ENCODE data around the gene CLEC18A.
"Not testable (repeated sequence)": the region's sequence is repeated elsewhere in the genome, so short reads cannot be mapped to it uniquely, and the experiment has no call there.

CLEC18A gene

GRCh38 chr16:69951017-69951671 is at the start of gene CLEC18A:
Gene CLEC18A, plus strand, starts transcription at chr16:69951334. Its CDS starts 33 bp downstream, at chr16:69951367.
- DNase-seq (ENCODE audit: low read depth in 2 of 3, low spot score in 2 of 3) = not testable (repeated sequence)

GRCh38 chr16:69903865-69904415 is 47.2 kb upstream of the CLEC18A start:
- no peak for DNase-seq (ENCODE audit: low read depth in 2 of 3, low spot score in 2 of 3)

GRCh38 chr16:69904495-69905170 is 46.5 kb upstream of the CLEC18A start:
- DNase-seq (ENCODE audit: low read depth in 2 of 3, low spot score in 2 of 3) = no peak

GRCh38 chr16:69905171-69905555 is 46.0 kb upstream of the CLEC18A start:
- DNase-seq (ENCODE audit: low read depth in 2 of 3, low spot score in 2 of 3) = no peak

- no peak for DNase-seq (ENCODE audit: low read depth in 2 of 3, low spot score in 2 of 3)
Observed at GRCh38 chr16:69906838-69907401, 44.2 kb upstream of the CLEC18A start.

GRCh38 chr16:69909043-69909442 is 42.1 kb upstream of the CLEC18A start:
- DNase-seq (ENCODE audit: low read depth in 2 of 3, low spot score in 2 of 3) = no peak

- no peak for DNase-seq (ENCODE audit: low read depth in 2 of 3, low spot score in 2 of 3)
Observed at GRCh38 chr16:69909760-69910159, 41.4 kb upstream of the CLEC18A start.

- DNase-seq (ENCODE audit: low read depth in 2 of 3, low spot score in 2 of 3) = no peak
Observed at GRCh38 chr16:69910964-69911363, 40.2 kb upstream of the CLEC18A start.

GRCh38 chr16:69916462-69916861 is 34.7 kb upstream of the CLEC18A start:
- no peak for DNase-seq (ENCODE audit: low read depth in 2 of 3, low spot score in 2 of 3)

GRCh38 chr16:69917311-69917710 is 33.8 kb upstream of the CLEC18A start:
- no peak for DNase-seq (ENCODE audit: low read depth in 2 of 3, low spot score in 2 of 3)

- DNase-seq (ENCODE audit: low read depth in 2 of 3, low spot score in 2 of 3) = no peak
Observed at GRCh38 chr16:69917739-69918138, 33.4 kb upstream of the CLEC18A start.

- no peak for DNase-seq (ENCODE audit: low read depth in 2 of 3, low spot score in 2 of 3)
Observed at GRCh38 chr16:69918241-69918640, 32.9 kb upstream of the CLEC18A start.

- DNase-seq (ENCODE audit: low read depth in 2 of 3, low spot score in 2 of 3) = no peak
Observed at GRCh38 chr16:69921127-69921526, 30.0 kb upstream of the CLEC18A start.

- no peak for DNase-seq (ENCODE audit: low read depth in 2 of 3, low spot score in 2 of 3)
Observed at GRCh38 chr16:69922200-69922599, 28.9 kb upstream of the CLEC18A start.

- DNase-seq (ENCODE audit: low read depth in 2 of 3, low spot score in 2 of 3) = no peak
Observed at GRCh38 chr16:69924041-69924775, 26.9 kb upstream of the CLEC18A start.

GRCh38 chr16:69924777-69925191 is 26.4 kb upstream of the CLEC18A start:
- DNase-seq (ENCODE audit: low read depth in 2 of 3, low spot score in 2 of 3) = no peak

GRCh38 chr16:69925311-69925710 is 25.8 kb upstream of the CLEC18A start:
- DNase-seq (ENCODE audit: low read depth in 2 of 3, low spot score in 2 of 3) = no peak

- DNase-seq (ENCODE audit: low read depth in 2 of 3, low spot score in 2 of 3) = no peak
Observed at GRCh38 chr16:69926241-69926640, 24.9 kb upstream of the CLEC18A start.

GRCh38 chr16:69927056-69927757 is 23.9 kb upstream of the CLEC18A start:
- DNase-seq (ENCODE audit: low read depth in 2 of 3, low spot score in 2 of 3) = no peak

- no peak for DNase-seq (ENCODE audit: low read depth in 2 of 3, low spot score in 2 of 3)
Observed at GRCh38 chr16:69928856-69929400, 22.2 kb upstream of the CLEC18A start.

GRCh38 chr16:69929480-69929879 is 21.7 kb upstream of the CLEC18A start:
- DNase-seq (ENCODE audit: low read depth in 2 of 3, low spot score in 2 of 3) = no peak

Measured in activated CD8-positive, alpha-beta memory T cell treated with anti-CD3 and anti-CD28 coated beads for 48 hours (primary cell).